ENCODE measurements around the gene ALKAL2. TPM values are rescaled to one million over a fixed set of nuclear protein-coding genes. Genes with fewer than 3 reads are reported as not detected.

The ALKAL2 gene
- total RNA-seq, 1 donor from 2014 or later, result 1.5 TPM

- H3K4me3 ChIP-seq (ENCODE audit: insufficient read depth, low read depth, low read length), result no peak overlapping the region
- H3K4me1 Mint-ChIP-seq (ENCODE audit: low read depth, unreplicated experiment), result no peaks in the 10 kb centered on the region
- peaks cover 4% of the 10 kb centered on the region for H3K36me3 ChIP-seq (ENCODE audit: insufficient read depth, low read length)
- no peaks in the 10 kb centered on the region for H3K9me3 Mint-ChIP-seq (ENCODE audit: unreplicated experiment)
- H3K9ac ChIP-seq (ENCODE audit: low read length), result no peak overlapping the region
- FAIRE-seq (no peak), DNase-seq (ENCODE audit: low read depth) (no peak)
- H3K4me1 ChIP-seq (ENCODE audit: insufficient read depth, low read length), result no peaks in the 10 kb centered on the region
- no peaks in the 10 kb centered on the region for H4K20me1 ChIP-seq (ENCODE audit: insufficient read depth, low read length)
- H3K27ac ChIP-seq (ENCODE audit: low read depth, low read length), result no peak overlapping the region
- H3K9me3 ChIP-seq (ENCODE audit: insufficient read depth, low read depth, low read length), result no peaks in the 10 kb centered on the region
- H3K27me3 ChIP-seq (ENCODE audit: insufficient read depth, low read length), result no peaks in the 10 kb centered on the region
- no peaks in the 10 kb centered on the region for H3K79me2 ChIP-seq (ENCODE audit: insufficient read depth, low read length)
- no peak overlapping the region for H3K4me3 Mint-ChIP-seq (ENCODE audit: unreplicated experiment)
- no peak overlapping the region for H3K27ac Mint-ChIP-seq (ENCODE audit: unreplicated experiment)
- H3K27me3 Mint-ChIP-seq (ENCODE audit: low read depth, unreplicated experiment), result no peaks in the 10 kb centered on the region
- H3K36me3 Mint-ChIP-seq (ENCODE audit: low read depth, unreplicated experiment), result no peaks in the 10 kb centered on the region
- TF ChIP-seq CTCF (IDR thresholded peaks at IDR 0.05; ENCODE audit: insufficient read depth, low read depth, low read length) (no peak), EZH2 (IDR thresholded peaks at IDR 0.05; ENCODE audit: insufficient read depth, low read length) (no peak)
- H3K4me2 ChIP-seq (ENCODE audit: low read length), result no peak overlapping the region
- no peak overlapping the region for H2AFZ ChIP-seq (ENCODE audit: low read depth, low read length)
Observed at GRCh38 chr2:252001-252602, 35.8 kb downstream of the ALKAL2 start.

GRCh38 chr2:249538-250042 is 38.3 kb downstream of the ALKAL2 start:
- H3K27me3 Mint-ChIP-seq (ENCODE audit: low read depth, unreplicated experiment), result no peaks in the 10 kb centered on the region
- H3K9me3 Mint-ChIP-seq (ENCODE audit: unreplicated experiment), result no peaks in the 10 kb centered on the region
- Histone ChIP-seq H3K4me2 (ENCODE audit: low read length) (no peak overlapping the region), H3K4me3 (ENCODE audit: insufficient read depth, low read depth, low read length) (no peak overlapping the region), H4K20me1 (ENCODE audit: insufficient read depth, low read length) (no peaks in the 10 kb centered on the region), H3K27ac (ENCODE audit: low read depth, low read length) (no peak overlapping the region), H3K79me2 (ENCODE audit: insufficient read depth, low read length) (no peaks in the 10 kb centered on the region), H3K9ac (ENCODE audit: low read length) (no peak overlapping the region), H3K9me3 (ENCODE audit: insufficient read depth, low read depth, low read length) (no peaks in the 10 kb centered on the region), H3K4me1 (ENCODE audit: insufficient read depth, low read length) (no peaks in the 10 kb centered on the region), H2AFZ (ENCODE audit: low read depth, low read length) (no peak overlapping the region), H3K36me3 (ENCODE audit: insufficient read depth, low read length) (peaks cover 4% of the 10 kb centered on the region), H3K27me3 (ENCODE audit: insufficient read depth, low read length) (no peaks in the 10 kb centered on the region)
- H3K4me1 Mint-ChIP-seq (ENCODE audit: low read depth, unreplicated experiment), result no peaks in the 10 kb centered on the region
- H3K36me3 Mint-ChIP-seq (ENCODE audit: low read depth, unreplicated experiment), result peaks cover under 1% of the 10 kb centered on the region
- no peak for DNase-seq (ENCODE audit: low read depth)
- FAIRE-seq, result no peak
- H3K4me3 Mint-ChIP-seq (ENCODE audit: unreplicated experiment), result no peak overlapping the region
- TF ChIP-seq EZH2 (IDR thresholded peaks at IDR 0.05; ENCODE audit: insufficient read depth, low read length) (no peak), CTCF (IDR thresholded peaks at IDR 0.05; ENCODE audit: insufficient read depth, low read depth, low read length) (no peak)
- no peak overlapping the region for H3K27ac Mint-ChIP-seq (ENCODE audit: unreplicated experiment)

GRCh38 chr2:248724-249123 is 39.2 kb downstream of the ALKAL2 start:
- Mint-ChIP-seq H3K4me3 (ENCODE audit: unreplicated experiment) (no peak overlapping the region), H3K27ac (ENCODE audit: unreplicated experiment) (no peak overlapping the region), H3K27me3 (ENCODE audit: low read depth, unreplicated experiment) (no peaks in the 10 kb centered on the region), H3K4me1 (ENCODE audit: low read depth, unreplicated experiment) (no peaks in the 10 kb centered on the region), H3K36me3 (ENCODE audit: low read depth, unreplicated experiment) (peaks cover 4% of the 10 kb centered on the region), H3K9me3 (ENCODE audit: unreplicated experiment) (no peaks in the 10 kb centered on the region)
- peaks cover 4% of the 10 kb centered on the region for H3K36me3 ChIP-seq (ENCODE audit: insufficient read depth, low read length)
- no peak overlapping the region for H3K4me2 ChIP-seq (ENCODE audit: low read length)
- DNase-seq (ENCODE audit: low read depth) (no peak), FAIRE-seq (no peak)
- no peak overlapping the region for H3K27ac ChIP-seq (ENCODE audit: low read depth, low read length)
- no peak overlapping the region for H3K9ac ChIP-seq (ENCODE audit: low read length)
- TF ChIP-seq CTCF (IDR thresholded peaks at IDR 0.05; ENCODE audit: insufficient read depth, low read depth, low read length) (no peak), EZH2 (IDR thresholded peaks at IDR 0.05; ENCODE audit: insufficient read depth, low read length) (no peak)
- H3K9me3 ChIP-seq (ENCODE audit: insufficient read depth, low read depth, low read length), result no peaks in the 10 kb centered on the region
- H3K79me2 ChIP-seq (ENCODE audit: insufficient read depth, low read length), result no peaks in the 10 kb centered on the region
- no peaks in the 10 kb centered on the region for H3K27me3 ChIP-seq (ENCODE audit: insufficient read depth, low read length)
- H3K4me1 ChIP-seq (ENCODE audit: insufficient read depth, low read length), result no peaks in the 10 kb centered on the region
- no peaks in the 10 kb centered on the region for H4K20me1 ChIP-seq (ENCODE audit: insufficient read depth, low read length)
- H2AFZ ChIP-seq (ENCODE audit: low read depth, low read length), result no peak overlapping the region
- no peak overlapping the region for H3K4me3 ChIP-seq (ENCODE audit: insufficient read depth, low read depth, low read length)

Data from astrocyte (in vitro differentiated cells and primary cell).